ENCODE data around the gene CENPQ.

Gene CENPQ

DNA sequence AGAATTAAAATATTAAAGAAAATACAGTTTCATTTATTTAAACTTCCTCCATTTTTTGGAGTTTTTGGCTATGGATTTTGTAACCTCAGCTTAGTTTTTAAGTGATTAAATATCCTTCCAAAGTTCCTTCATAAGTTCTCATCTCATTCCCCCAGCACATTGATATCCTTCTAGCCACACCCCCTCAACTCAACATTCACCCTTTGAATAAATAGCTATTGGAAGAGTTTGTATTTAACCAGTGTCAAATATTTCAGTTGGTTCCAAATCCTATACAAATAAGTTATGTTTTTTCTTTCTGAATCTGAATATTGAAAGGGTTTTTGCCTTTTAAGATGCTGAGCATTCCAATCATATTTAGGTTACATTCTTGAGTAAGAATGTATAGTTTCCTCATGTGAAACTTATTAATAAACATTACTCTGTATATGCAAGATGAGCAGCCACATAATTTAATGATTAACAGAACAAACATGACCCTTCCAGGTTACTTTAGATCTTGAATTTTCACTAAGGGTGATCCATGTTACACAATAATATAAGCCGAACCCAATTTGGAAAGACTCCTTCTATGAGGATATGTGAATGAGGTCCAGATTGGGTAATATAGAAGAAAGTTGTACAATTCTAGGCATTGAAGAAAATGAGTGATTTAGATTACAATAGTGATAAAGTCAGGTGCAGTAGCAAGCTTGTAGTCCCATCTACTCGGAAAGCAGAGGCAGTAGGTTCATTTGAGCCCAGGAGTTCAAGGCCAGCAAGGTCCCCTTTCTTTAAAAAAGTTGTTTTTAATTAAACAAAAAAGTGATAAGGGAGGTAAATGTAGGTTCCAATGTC is 50.2 kb downstream of the CENPQ start:
- TF ChIP-seq TAF1 (IDR thresholded peaks at IDR 0.05; ENCODE audit: borderline replicate concordance, insufficient read depth, low read length), result no peak
- TF ChIP-seq SIN3A (IDR thresholded peaks at IDR 0.05; ENCODE audit: borderline replicate concordance, insufficient read depth, low read length), result no peak
- TF ChIP-seq, protein P1, sequence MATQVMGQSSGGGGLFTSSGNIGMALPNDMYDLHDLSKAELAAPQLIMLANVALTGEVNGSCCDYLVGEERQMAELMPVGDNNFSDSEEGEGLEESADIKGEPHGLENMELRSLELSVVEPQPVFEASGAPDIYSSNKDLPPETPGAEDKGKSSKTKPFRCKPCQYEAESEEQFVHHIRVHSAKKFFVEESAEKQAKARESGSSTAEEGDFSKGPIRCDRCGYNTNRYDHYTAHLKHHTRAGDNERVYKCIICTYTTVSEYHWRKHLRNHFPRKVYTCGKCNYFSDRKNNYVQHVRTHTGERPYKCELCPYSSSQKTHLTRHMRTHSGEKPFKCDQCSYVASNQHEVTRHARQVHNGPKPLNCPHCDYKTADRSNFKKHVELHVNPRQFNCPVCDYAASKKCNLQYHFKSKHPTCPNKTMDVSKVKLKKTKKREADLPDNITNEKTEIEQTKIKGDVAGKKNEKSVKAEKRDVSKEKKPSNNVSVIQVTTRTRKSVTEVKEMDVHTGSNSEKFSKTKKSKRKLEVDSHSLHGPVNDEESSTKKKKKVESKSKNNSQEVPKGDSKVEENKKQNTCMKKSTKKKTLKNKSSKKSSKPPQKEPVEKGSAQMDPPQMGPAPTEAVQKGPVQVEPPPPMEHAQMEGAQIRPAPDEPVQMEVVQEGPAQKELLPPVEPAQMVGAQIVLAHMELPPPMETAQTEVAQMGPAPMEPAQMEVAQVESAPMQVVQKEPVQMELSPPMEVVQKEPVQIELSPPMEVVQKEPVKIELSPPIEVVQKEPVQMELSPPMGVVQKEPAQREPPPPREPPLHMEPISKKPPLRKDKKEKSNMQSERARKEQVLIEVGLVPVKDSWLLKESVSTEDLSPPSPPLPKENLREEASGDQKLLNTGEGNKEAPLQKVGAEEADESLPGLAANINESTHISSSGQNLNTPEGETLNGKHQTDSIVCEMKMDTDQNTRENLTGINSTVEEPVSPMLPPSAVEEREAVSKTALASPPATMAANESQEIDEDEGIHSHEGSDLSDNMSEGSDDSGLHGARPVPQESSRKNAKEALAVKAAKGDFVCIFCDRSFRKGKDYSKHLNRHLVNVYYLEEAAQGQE (IDR thresholded peaks at IDR 0.05; ENCODE audit: insufficient read depth in 1 of 2, low read depth in 2 of 2, low read length in 2 of 2), result no peak
- no peak for TF ChIP-seq POLR2AphosphoS5 (IDR thresholded peaks at IDR 0.05; ENCODE audit: low read depth, low read length)
- TF ChIP-seq FOXP2 (optimal IDR thresholded peaks at IDR 0.05; ENCODE audit: borderline replicate concordance, extremely low read depth, extremely low read length, insufficient read depth), result no peak

DNA sequence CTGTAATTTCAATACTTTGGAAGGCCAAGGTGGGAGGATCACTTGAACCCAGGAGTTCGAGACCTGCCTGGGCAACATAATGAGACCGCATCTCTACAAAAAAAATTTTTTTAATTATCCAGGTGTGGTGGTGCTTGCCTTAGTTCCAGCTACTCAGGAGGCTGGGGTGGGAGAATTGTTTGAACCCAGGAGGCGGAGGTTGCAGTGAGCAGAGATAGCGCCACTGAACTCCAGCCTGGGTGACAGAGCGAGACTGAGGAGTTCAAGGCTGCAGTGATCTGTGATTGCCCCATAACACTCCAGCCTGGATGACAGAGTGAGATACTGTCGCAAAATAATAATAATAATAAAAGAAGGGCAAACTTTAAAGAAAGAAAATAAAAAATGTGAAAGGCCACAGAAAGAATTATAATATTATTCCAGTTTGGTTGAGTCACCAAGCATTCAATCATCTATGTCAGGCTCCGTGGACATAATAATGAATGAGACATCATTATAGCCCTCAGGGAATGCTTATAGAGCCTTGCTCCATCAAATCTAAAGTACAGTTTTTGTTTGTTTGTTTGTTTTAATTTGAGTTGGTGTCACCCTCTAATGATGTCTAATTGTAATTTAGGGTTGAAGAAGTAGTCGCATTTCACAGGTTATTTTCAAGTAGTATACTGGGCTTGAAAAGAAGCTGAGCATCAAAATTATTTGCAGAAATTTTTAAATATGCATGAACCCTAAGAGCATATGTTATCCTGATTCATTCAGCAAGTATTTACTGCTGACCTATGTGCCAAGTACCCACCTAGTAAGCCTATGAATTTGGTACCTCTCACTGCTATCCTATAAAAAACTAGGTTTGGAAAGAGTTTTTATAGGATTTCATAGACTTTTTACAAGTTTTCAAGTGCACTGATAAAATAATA is 51.7 kb downstream of the CENPQ start:
- no peak for TF ChIP-seq TAF1 (IDR thresholded peaks at IDR 0.05; ENCODE audit: borderline replicate concordance, insufficient read depth, low read length)
- no peak for TF ChIP-seq SIN3A (IDR thresholded peaks at IDR 0.05; ENCODE audit: borderline replicate concordance, insufficient read depth, low read length)
- no peak for TF ChIP-seq FOXP2 (optimal IDR thresholded peaks at IDR 0.05; ENCODE audit: borderline replicate concordance, extremely low read depth, extremely low read length, insufficient read depth)
- TF ChIP-seq, protein P1 (IDR thresholded peaks at IDR 0.05; ENCODE audit: insufficient read depth in 1 of 2, low read depth in 2 of 2, low read length in 2 of 2), result no peak
- no peak for TF ChIP-seq POLR2AphosphoS5 (IDR thresholded peaks at IDR 0.05; ENCODE audit: low read depth, low read length)

DNA sequence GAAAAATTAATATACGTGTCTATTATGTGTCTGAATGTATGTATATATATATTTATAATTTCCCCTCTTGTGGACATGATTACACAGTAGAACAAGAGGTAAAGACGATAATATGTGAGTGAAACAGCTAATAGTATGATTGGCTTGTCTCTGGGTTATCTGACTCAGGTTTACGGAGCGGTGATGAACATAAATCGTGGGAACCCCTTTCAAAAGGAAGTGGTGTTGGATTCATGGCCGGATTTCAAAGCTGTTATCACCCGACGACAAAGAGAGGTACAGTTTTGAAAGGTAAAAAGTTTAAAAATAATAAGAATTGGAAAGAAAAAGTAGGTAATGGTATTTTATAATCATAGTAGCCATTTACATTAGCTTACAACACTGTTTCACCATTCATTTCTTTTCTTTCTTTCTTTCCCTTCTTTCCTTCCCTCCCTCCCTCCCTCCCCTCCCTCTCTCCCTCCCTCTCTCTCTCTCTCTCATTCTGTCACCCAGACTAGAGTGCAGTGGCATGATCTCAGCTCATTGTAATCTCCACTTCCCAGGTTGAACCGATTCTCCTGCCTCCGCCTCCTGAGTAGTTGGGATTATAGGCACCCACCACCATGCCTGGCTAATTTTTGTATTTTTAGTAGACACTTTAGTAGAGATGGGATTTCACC is 52.4 kb downstream of the CENPQ start:
- no peak for TF ChIP-seq POLR2AphosphoS5 (IDR thresholded peaks at IDR 0.05; ENCODE audit: low read depth, low read length)
- no peak for TF ChIP-seq TAF1 (IDR thresholded peaks at IDR 0.05; ENCODE audit: borderline replicate concordance, insufficient read depth, low read length)
- no peak for TF ChIP-seq SIN3A (IDR thresholded peaks at IDR 0.05; ENCODE audit: borderline replicate concordance, insufficient read depth, low read length)
- TF ChIP-seq, protein P1 (IDR thresholded peaks at IDR 0.05; ENCODE audit: insufficient read depth in 1 of 2, low read depth in 2 of 2, low read length in 2 of 2), result no peak
- TF ChIP-seq FOXP2 (optimal IDR thresholded peaks at IDR 0.05; ENCODE audit: borderline replicate concordance, extremely low read depth, extremely low read length, insufficient read depth), result no peak

DNA sequence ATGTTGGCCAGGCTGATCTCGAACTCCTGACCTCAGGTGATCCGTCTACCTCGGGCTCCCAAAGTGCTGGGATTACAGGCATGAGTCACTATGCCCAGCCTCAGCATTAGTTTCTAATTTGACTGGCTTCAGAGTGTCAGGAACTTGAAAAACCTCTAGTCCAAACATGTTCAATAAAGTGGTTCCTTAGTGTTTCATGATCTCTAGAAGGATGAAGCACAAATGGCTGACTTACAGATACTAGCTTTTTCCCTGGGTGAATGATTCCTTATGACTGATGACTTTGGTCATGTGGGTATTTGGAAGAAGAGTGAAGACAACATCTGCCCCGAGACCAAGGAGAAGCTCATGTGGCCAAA is 53.0 kb downstream of the CENPQ start:
- TF ChIP-seq, protein P1 (IDR thresholded peaks at IDR 0.05; ENCODE audit: insufficient read depth in 1 of 2, low read depth in 2 of 2, low read length in 2 of 2), result no peak
- no peak for TF ChIP-seq POLR2AphosphoS5 (IDR thresholded peaks at IDR 0.05; ENCODE audit: low read depth, low read length)
- no peak for TF ChIP-seq TAF1 (IDR thresholded peaks at IDR 0.05; ENCODE audit: borderline replicate concordance, insufficient read depth, low read length)
- no peak for TF ChIP-seq FOXP2 (optimal IDR thresholded peaks at IDR 0.05; ENCODE audit: borderline replicate concordance, extremely low read depth, extremely low read length, insufficient read depth)
- TF ChIP-seq SIN3A (IDR thresholded peaks at IDR 0.05; ENCODE audit: borderline replicate concordance, insufficient read depth, low read length), result no peak

All from PFSK-1 (cell line).